Neural cell (in vitro differentiated cells): ENCODE results near the gene DLX1.

Experiments used
- CTCF ChIP-seq: fragments of 450-650 bp; IDR thresholded peaks from 2 replicates; pipeline ENCODE4 v1.5.1; 2014; ENCODE audit warnings: antibody characterized with exemption, mild to moderate bottlenecking, moderate library complexity; ENCODE audit not compliant: poor library complexity, severe bottlenecking
- TAF1 ChIP-seq: IDR thresholded peaks from 2 replicates; pipeline ENCODE4 v1.6.1; 2012; ENCODE audit warnings: low read depth

- no peak for TF ChIP-seq TAF1
- no peak for TF ChIP-seq CTCF
Measured at GRCh38 chr2:172120118-172120517, 34.8 kb downstream of the DLX1 start.
